ENCODE data around the gene PTPN3. TPM values are rescaled to one million over a fixed set of nuclear protein-coding genes. Genes with fewer than 3 reads are reported as not detected.
A peak's percentile ranks its signal among the peaks of the same experiment; 100 is the strongest.

PTPN3 gene
- polyA plus RNA-seq, 2 of the 4 experiments (the other 2 are of a cell fraction) = 8.9 to 20.3 TPM

- Histone ChIP-seq H3K4me1 (peaks cover 54% of the 10 kb centered on the region), H3K4me3 (no peak overlapping the region), H3K27ac (peak overlapping the region; percentile 81 to 87), H3K9me3 (no peaks in the 10 kb centered on the region), H3K4me2 (peak overlapping the region; percentile 76; the same call in 2 of the 3 replicates)
- no peak for ATAC-seq
- CTCF ChIA-PET = interaction anchor here (0.6 to 15.1 kb wide), 2 partner anchors 13 to 162 kb away, joined by 3 to 173 read pairs; no protein-coding TSS in a partner anchor
- POLR2A ChIA-PET = no interaction called here
- FAIRE-seq = no peak
- WGBS (ENCODE audit: missing lambda C conversion rate) = 86% methylated on average over 5 of the region's 5 CpGs
- no peak for TF ChIP-seq ZNF302 (CRISPR knock-in tag; IDR thresholded peaks at IDR 0.05)
- TF ChIP-seq MAFK (IDR thresholded peaks at IDR 0.05; ENCODE audit: partially characterized antibody) = peak; percentile 61
- TF ChIP-seq PBX3 (IDR thresholded peaks at IDR 0.05) = no peak
- no peak for TF ChIP-seq KDM5A (IDR thresholded peaks at IDR 0.05)
- TF ChIP-seq ATOH8 (CRISPR knock-in tag; IDR thresholded peaks at IDR 0.05; ENCODE audit: low read depth) = no peak
- no peak for DNase-seq (ENCODE audit: low read depth in 1 of 2, low spot score in 1 of 2)
Measured at GRCh38 chr9:109454601-109455155, 43.4 kb downstream of the PTPN3 start.

GRCh38 chr9:109454041-109454440 lies 44.1 kb downstream of the PTPN3 start:
- ATAC-seq (no peak), FAIRE-seq (no peak), DNase-seq (ENCODE audit: low read depth in 1 of 2, low spot score in 1 of 2) (no peak)
- Histone ChIP-seq H3K4me1 (peaks cover 54% of the 10 kb centered on the region), H3K4me2 (peak overlapping the region; percentile 76), H3K4me3 (no peak overlapping the region), H3K9me3 (no peaks in the 10 kb centered on the region), H3K27ac (peak overlapping the region; percentile 81 to 87)
- ChIA-PET POLR2A (interaction anchor here (0.8 kb wide), 1 partner anchor 16 kb away, joined by 3 read pairs; no protein-coding TSS in a partner anchor), CTCF (interaction anchor here (0.6 to 15.1 kb wide), 6 partner anchors 12 to 606 kb away, joined by 3 to 173 read pairs (median 4); no protein-coding TSS in a partner anchor)
- TF ChIP-seq JUNB (IDR thresholded peaks at IDR 0.05) (no peak), ZC3H11A (IDR thresholded peaks at IDR 0.05) (no peak), SMC3 (IDR thresholded peaks at IDR 0.05) (no peak), PBX3 (IDR thresholded peaks at IDR 0.05) (no peak), KDM5A (IDR thresholded peaks at IDR 0.05) (no peak), JUN (IDR thresholded peaks at IDR 0.05) (no peak), TFCP2L1 (CRISPR knock-in tag; IDR thresholded peaks at IDR 0.05) (no peak), KDM1A (IDR thresholded peaks at IDR 0.05; ENCODE audit: low read depth) (no peak), NPAS2 (CRISPR knock-in tag; IDR thresholded peaks at IDR 0.05; ENCODE audit: borderline replicate concordance) (no peak), TP53 (CRISPR knock-in tag; IDR thresholded peaks at IDR 0.05) (no peak), E2F6 (IDR thresholded peaks at IDR 0.05; ENCODE audit: borderline replicate concordance, low read depth) (no peak), HMGXB4 (CRISPR knock-in tag; IDR thresholded peaks at IDR 0.05; ENCODE audit: borderline replicate concordance) (no peak), CBX2 (IDR thresholded peaks at IDR 0.05; ENCODE audit: borderline replicate concordance, low read depth) (no peak), RARB (CRISPR knock-in tag; IDR thresholded peaks at IDR 0.05) (no peak), CBX8 (IDR thresholded peaks at IDR 0.05) (no peak), HOXB13 (CRISPR knock-in tag; IDR thresholded peaks at IDR 0.05; ENCODE audit: low read depth) (no peak), NR3C1 (IDR thresholded peaks at IDR 0.05) (no peak)
